MCF 10A (cell line): ENCODE results near the gene SNAI3. TPM values are rescaled to one million over a fixed set of nuclear protein-coding genes. Genes with fewer than 3 reads are reported as not detected.
A peak's percentile ranks its signal among the peaks of the same experiment; 100 is the strongest.

Experiments used
- BruUV-seq: library from RNA; stranded (reverse); fragments of 400-500 nt; replicated peaks from 2 replicates; lab custom pipeline; 2021; lab: Mats Ljungman, UMichigan
- CTCF ChIA-PET: fragments of 300-600 bp; sonication (Branson Sonifier 250); formaldehyde crosslinking; extraction: SDS; loops from one replicate; lab custom pipeline; 2021; ENCODE audit warnings: antibody characterized with exemption, inconsistent platforms; lab: Yijun Ruan, JAX
- POLR2A ChIA-PET: fragments of 300-600, 350-650 bp; sonication (Branson Sonifier 250); formaldehyde crosslinking; extraction: SDS; loops from one replicate; lab custom pipeline; 2020; ENCODE audit warnings: antibody characterized with exemption, inconsistent platforms; lab: Yijun Ruan, JAX
- DNase-seq: peaks from one replicate; pipeline ENCODE4 v3.0.0-alpha.2; 2018; ENCODE audit not compliant: unreplicated experiment
- H3K27ac Mint-ChIP-seq: one replicate; pipeline ENCODE4 v1.8.0; 2022; ENCODE audit warnings: mild to moderate bottlenecking, low read depth, mixed read lengths; ENCODE audit not compliant: unreplicated experiment
- H3K27me3 Mint-ChIP-seq: one replicate; pipeline ENCODE4 v1.8.0; 2022; ENCODE audit warnings: mixed read lengths; ENCODE audit not compliant: insufficient read depth, unreplicated experiment
- H3K36me3 Mint-ChIP-seq: one replicate; pipeline ENCODE4 v1.8.0; 2022; ENCODE audit warnings: mild to moderate bottlenecking, moderate library complexity, mixed read lengths; ENCODE audit not compliant: insufficient read depth, unreplicated experiment
- H3K4me1 Mint-ChIP-seq: one replicate; pipeline ENCODE4 v1.8.0; 2022; ENCODE audit warnings: mixed read lengths; ENCODE audit not compliant: insufficient read depth, unreplicated experiment
- H3K4me3 Mint-ChIP-seq: one replicate; pipeline ENCODE4 v1.8.0; 2022; ENCODE audit warnings: mild to moderate bottlenecking, moderate library complexity, mixed read lengths; ENCODE audit not compliant: unreplicated experiment
- H3K9me3 Mint-ChIP-seq: one replicate; pipeline ENCODE4 v1.8.0; 2022; ENCODE audit warnings: mixed read lengths; ENCODE audit not compliant: unreplicated experiment
- CTCF ChIP-seq: fragments of 200-600 bp; IDR thresholded peaks from one replicate; pipeline ENCODE4 v1.8.0; 2022; ENCODE audit warnings: antibody characterized with exemption, mild to moderate bottlenecking; ENCODE audit not compliant: unreplicated experiment
- intact Hi-C: fragments of 100-400 bp; cut with micrococcal nuclease; formaldehyde crosslinking; loops from 2 replicates; pipeline ENCODE4 v1.14.1; 2022
- microRNA-seq: library from miRNA; unstranded; fragments of <30 nt; microRNA quantifications from one replicate; pipeline ENCODE4 v1.2.0, GENCODE V29; 2022
- total RNA-seq: library from RNA; stranded (reverse); gene quantifications from 2 replicates; pipeline ENCODE4 v1.2.3, GENCODE V29; 2022

Gene SNAI3
- total RNA-seq, 1 experiment from 2014 or later, result not detected

GRCh38 chr16:88628512-88628974 lies 57.8 kb downstream of the SNAI3 start:
- no TSS peak for BruUV-seq
- Mint-ChIP-seq H3K36me3 (peaks cover 53% of the 10 kb centered on the region), H3K27me3 (no peaks in the 10 kb centered on the region), H3K4me3 (no peak overlapping the region), H3K9me3 (no peaks in the 10 kb centered on the region), H3K4me1 (no peaks in the 10 kb centered on the region), H3K27ac (no peak overlapping the region)
- TF ChIP-seq CTCF, result peak; percentile 23
- no peak for DNase-seq
- CTCF ChIA-PET, result no interaction called here
- intact Hi-C loops, result no loop called here
- POLR2A ChIA-PET, result interaction anchor here (0.6 kb wide), 1 partner anchor 39 kb away, joined by 3 read pairs; no protein-coding TSS in a partner anchor

Small RNAs within 50 kb of the gene (microRNA-seq; reads per million reads assigned to microRNA genes)
- gene MIR4722, result 1.2 reads per million

Other genes starting within 250 kb of the SNAI3 start
- 5.0 and 6.2 TPM in 2 replicates for gene ZFPM1, start 233.2 kb downstream of the SNAI3 start, total RNA-seq
- 34.4 and 40.5 TPM in 2 replicates for gene ZC3H18, start 116.1 kb downstream of the SNAI3 start, total RNA-seq
- not detected in 2 replicates for gene IL17C, start 47.9 kb downstream of the SNAI3 start, total RNA-seq
- 0.54 and 0.84 TPM in 2 replicates for gene CYBA, start 35.5 kb downstream of the SNAI3 start, total RNA-seq
- gene MVD, start 23.4 kb downstream of the SNAI3 start, total RNA-seq, result 30.3 and 32.4 TPM in 2 replicates
- gene RNF166, start 19.9 kb upstream of the SNAI3 start, total RNA-seq, result 17.5 and 18.5 TPM in 2 replicates
- gene CTU2, start 20.0 kb upstream of the SNAI3 start, total RNA-seq, result 26.9 and 40.8 TPM in 2 replicates
- gene PIEZO1, start 98.7 kb upstream of the SNAI3 start, total RNA-seq, result 193 and 195 TPM in 2 replicates
- gene CDT1, start 117.3 kb upstream of the SNAI3 start, total RNA-seq, result 5.3 and 16.6 TPM in 2 replicates
- gene APRT, start 125.4 kb upstream of the SNAI3 start, total RNA-seq, result 231 and 248 TPM in 2 replicates
- gene GALNS, start 170.4 kb upstream of the SNAI3 start, total RNA-seq, result 26.0 and 31.6 TPM in 2 replicates
- gene TRAPPC2L, start 170.6 kb upstream of the SNAI3 start, total RNA-seq, result 35.6 and 42.6 TPM in 2 replicates
- gene PABPN1L, start 180.2 kb upstream of the SNAI3 start, total RNA-seq, result not detected in 2 replicates